ENCODE data around the gene USP15. TPM values are rescaled to one million over a fixed set of nuclear protein-coding genes. Genes with fewer than 3 reads are reported as not detected.
"Not testable (repeated sequence)": the region's sequence is repeated elsewhere in the genome, so short reads cannot be mapped to it uniquely, and the experiment has no call there.

USP15 gene
- total RNA-seq, 3 donors from 2014 or later: 62.5 to 78.3 (median 64.3) TPM

DNA sequence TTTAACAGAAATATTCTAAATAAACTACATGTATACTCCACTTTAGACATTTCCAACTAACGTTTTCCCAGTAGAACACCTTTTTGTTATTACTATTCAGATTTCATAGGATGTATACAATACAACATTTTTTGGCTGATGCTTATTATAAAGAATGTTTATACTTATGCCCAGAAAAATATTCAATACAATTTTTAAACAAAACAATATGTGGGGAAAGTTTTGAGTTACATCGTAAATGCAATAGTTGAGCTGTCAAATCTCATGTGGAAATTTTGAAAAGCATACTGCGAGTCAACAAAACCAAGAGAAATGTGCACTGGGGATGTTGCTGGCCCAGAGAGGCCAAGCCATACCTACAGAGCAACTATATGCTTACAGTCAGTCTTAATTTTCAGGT, 188.2 kb downstream of the USP15 start:
- no peak for DNase-seq
- Histone ChIP-seq H3K4me1 (ENCODE audit: low read depth) (peaks cover 3% of the 10 kb centered on the region), H3K4me3 (no peak overlapping the region), H3K9me3 (peaks cover 11% of the 10 kb centered on the region), H3K36me3 (ENCODE audit: low read depth) (no peaks in the 10 kb centered on the region)
- intact Hi-C loops (cut with DNase I, micrococcal nuclease): loop anchor here in 1 of 2 donors (10.0 kb wide), 1 partner anchor 346 kb away; no protein-coding TSS in a partner anchor
- no peak for ATAC-seq
- TF ChIP-seq, protein P1, sequence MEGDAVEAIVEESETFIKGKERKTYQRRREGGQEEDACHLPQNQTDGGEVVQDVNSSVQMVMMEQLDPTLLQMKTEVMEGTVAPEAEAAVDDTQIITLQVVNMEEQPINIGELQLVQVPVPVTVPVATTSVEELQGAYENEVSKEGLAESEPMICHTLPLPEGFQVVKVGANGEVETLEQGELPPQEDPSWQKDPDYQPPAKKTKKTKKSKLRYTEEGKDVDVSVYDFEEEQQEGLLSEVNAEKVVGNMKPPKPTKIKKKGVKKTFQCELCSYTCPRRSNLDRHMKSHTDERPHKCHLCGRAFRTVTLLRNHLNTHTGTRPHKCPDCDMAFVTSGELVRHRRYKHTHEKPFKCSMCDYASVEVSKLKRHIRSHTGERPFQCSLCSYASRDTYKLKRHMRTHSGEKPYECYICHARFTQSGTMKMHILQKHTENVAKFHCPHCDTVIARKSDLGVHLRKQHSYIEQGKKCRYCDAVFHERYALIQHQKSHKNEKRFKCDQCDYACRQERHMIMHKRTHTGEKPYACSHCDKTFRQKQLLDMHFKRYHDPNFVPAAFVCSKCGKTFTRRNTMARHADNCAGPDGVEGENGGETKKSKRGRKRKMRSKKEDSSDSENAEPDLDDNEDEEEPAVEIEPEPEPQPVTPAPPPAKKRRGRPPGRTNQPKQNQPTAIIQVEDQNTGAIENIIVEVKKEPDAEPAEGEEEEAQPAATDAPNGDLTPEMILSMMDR (IDR thresholded peaks at IDR 0.05): no peak

DNA sequence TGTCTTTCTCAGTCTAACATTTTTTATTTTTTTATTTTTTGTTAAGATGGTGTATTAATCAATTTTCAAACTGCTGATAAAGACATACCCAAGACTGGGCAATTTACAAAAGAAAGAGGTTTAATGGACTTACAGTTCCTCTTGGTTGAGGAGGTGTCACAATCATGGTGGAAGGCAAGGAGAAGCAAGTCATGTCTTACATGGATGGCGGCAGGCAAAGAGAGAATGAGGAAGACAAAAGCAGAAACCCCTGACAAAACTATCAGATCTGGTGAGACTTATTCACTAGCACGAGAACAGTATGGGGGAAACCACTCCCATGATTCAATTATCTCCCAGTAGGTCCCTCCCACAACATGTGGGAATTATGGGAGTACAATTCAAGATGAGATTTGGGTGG, 195.2 kb downstream of the USP15 start:
- intact Hi-C loops (cut with DNase I, micrococcal nuclease); H3K9me3 ChIP-seq; H3K4me1 ChIP-seq (ENCODE audit: low read depth); H3K36me3 ChIP-seq (ENCODE audit: low read depth); DNase-seq; H3K4me3 ChIP-seq; ATAC-seq: not testable (repeated sequence)

DNA sequence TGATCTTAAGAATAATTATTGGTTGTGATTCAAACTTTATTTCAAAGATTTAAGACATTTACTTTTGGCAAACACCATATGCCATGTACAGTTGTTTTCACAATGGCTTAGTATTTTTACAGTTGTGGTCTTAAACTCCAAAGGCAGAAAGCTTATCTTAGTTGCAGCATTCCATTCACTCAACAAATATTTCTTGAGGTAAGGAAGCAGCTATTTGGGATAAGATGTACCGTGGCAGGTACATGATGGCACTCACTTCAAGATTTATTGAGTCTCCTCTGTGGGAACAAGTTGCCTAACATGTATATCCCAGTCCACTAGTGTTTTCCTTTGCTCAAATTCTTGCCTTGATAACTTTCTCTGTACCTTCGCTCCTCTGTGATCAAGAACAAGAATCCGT, 198.4 kb downstream of the USP15 start:
- intact Hi-C loops (cut with DNase I, micrococcal nuclease): no loop called here
- TF ChIP-seq, protein P1 (IDR thresholded peaks at IDR 0.05): no peak
- H3K4me1 ChIP-seq (ENCODE audit: low read depth): no peaks in the 10 kb centered on the region
- no peak overlapping the region for H3K4me3 ChIP-seq
- peaks cover 8% of the 10 kb centered on the region for H3K9me3 ChIP-seq
- no peaks in the 10 kb centered on the region for H3K36me3 ChIP-seq (ENCODE audit: low read depth)
- DNase-seq (no peak), ATAC-seq (no peak)

DNA sequence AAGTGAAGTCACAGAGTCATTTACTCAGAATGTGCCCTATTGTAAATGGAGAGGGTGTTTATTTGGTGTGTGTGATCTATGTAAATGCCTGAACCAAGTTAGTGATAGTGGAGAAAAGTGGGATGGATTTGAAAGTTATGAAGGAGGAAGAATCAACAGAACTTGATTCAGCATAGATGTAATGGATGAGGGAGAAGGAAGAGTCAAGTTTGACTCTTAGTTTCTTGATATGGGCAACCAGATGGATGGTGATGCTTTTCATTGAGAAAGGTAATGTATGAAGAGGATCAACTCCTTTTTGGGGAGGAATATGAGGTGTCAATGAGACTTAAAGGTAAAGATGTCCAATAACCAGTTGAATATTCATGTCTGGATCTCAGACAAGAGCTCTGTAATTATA, 199.8 kb downstream of the USP15 start:
- TF ChIP-seq, protein P1 (IDR thresholded peaks at IDR 0.05): no peak
- H3K9me3 ChIP-seq: peaks cover 11% of the 10 kb centered on the region
- no peaks in the 10 kb centered on the region for H3K4me1 ChIP-seq (ENCODE audit: low read depth)
- H3K36me3 ChIP-seq (ENCODE audit: low read depth): no peaks in the 10 kb centered on the region
- intact Hi-C loops (cut with DNase I, micrococcal nuclease): no loop called here
- DNase-seq: no peak
- no peak for ATAC-seq
- H3K4me3 ChIP-seq: no peak overlapping the region

DNA sequence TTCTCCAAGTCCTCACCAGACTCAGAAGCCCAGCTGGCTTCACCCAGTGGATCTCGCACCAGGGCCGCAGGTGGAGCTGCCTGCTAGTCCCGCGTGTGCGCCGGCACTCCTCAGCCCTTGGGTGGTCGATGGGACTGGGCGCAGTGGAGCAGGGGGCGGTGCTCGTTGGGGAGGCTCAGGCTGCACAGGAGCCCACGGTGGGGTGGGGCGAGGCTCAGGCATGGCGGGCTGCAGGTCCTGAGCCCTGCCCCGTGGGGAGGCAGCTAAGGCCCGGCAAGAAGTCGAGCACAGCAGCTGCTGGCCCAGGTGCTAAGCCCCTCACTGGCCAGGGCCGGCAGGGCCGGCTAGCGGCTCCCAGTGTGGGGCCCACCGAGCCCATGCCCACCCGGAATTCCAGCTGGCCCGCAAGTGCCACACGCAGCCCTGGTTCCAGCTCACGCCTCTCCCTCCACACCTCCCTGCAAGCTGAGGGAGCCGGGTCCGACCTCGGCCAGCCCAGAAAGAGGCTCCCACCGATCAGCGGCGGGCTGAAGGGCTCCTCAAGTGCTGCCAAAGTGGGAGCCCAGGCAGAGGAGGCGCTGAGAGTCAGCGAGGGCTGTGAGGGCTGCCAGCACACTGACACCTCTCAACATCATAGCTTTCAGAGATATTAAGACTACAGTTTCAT, 201.1 kb downstream of the USP15 start:
- DNase-seq; intact Hi-C loops (cut with DNase I, micrococcal nuclease); H3K4me3 ChIP-seq; H3K36me3 ChIP-seq (ENCODE audit: low read depth); ATAC-seq; H3K4me1 ChIP-seq (ENCODE audit: low read depth): not testable (repeated sequence)
- H3K9me3 ChIP-seq: peaks cover 11% of the 10 kb centered on the region

DNA sequence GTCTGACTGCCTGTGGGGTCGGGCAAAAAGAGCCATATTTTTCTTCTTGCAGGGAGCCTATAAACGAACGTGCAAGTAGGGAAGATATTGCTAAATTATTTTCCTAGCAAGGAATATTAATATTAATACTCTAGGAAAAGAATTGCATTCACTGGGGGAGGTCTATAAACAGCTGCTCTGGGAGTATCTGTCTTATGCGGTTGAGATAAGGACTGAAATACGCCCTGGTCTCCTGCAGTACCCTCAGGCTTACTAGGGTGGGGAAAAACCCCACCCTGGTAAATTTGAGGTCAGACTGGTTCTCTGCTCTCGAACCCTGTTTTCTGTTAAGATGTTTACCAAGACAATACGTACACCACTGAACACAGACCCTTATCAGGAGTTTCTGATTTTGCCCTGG, 203.0 kb downstream of the USP15 start:
- H3K36me3 ChIP-seq (ENCODE audit: low read depth); ATAC-seq; intact Hi-C loops (cut with DNase I, micrococcal nuclease); H3K4me3 ChIP-seq; H3K4me1 ChIP-seq (ENCODE audit: low read depth); DNase-seq: not testable (repeated sequence)
- peaks cover 11% of the 10 kb centered on the region for H3K9me3 ChIP-seq

Other genes with a start within 250 kb of the USP15 start
- 10 to 100 TPM; 54.3 to 77.8 (median 55.4) TPM for gene MON2, start 206.4 kb downstream of the USP15 start, total RNA-seq

Measured in mucosa of descending colon (tissue), 3 donors.